ENCODE results near the gene STATH. TPM values are rescaled to one million over a fixed set of nuclear protein-coding genes. Genes with fewer than 3 reads are reported as not detected.
"Not testable (repeated sequence)": the region's sequence is repeated elsewhere in the genome, so short reads cannot be mapped to it uniquely, and the experiment has no call there.

STATH gene
- total RNA-seq, 1 donor from 2014 or later = not detected

- Histone ChIP-seq H3K9ac (ENCODE audit: low read length) (no peak overlapping the region), H3K27ac (ENCODE audit: low read depth, low read length) (no peak overlapping the region), H3K79me2 (ENCODE audit: insufficient read depth, low read length) (no peaks in the 10 kb centered on the region), H3K9me3 (ENCODE audit: insufficient read depth, low read depth, low read length) (peaks cover 3% of the 10 kb centered on the region), H3K4me1 (ENCODE audit: insufficient read depth, low read length) (no peaks in the 10 kb centered on the region), H3K4me3 (ENCODE audit: insufficient read depth, low read depth, low read length) (no peak overlapping the region), H3K36me3 (ENCODE audit: insufficient read depth, low read length) (no peaks in the 10 kb centered on the region), H3K27me3 (ENCODE audit: insufficient read depth, low read length) (no peaks in the 10 kb centered on the region), H3K4me2 (ENCODE audit: low read length) (no peak overlapping the region), H2AFZ (ENCODE audit: low read depth, low read length) (no peak overlapping the region), H4K20me1 (ENCODE audit: insufficient read depth, low read length) (no peaks in the 10 kb centered on the region)
- TF ChIP-seq EZH2 (IDR thresholded peaks at IDR 0.05; ENCODE audit: insufficient read depth, low read length) (no peak), CTCF (IDR thresholded peaks at IDR 0.05; ENCODE audit: insufficient read depth, low read depth, low read length) (no peak)
- H3K27me3 Mint-ChIP-seq (ENCODE audit: low read depth, unreplicated experiment) = no peaks in the 10 kb centered on the region
- FAIRE-seq = no peak
- no peak overlapping the region for H3K4me3 Mint-ChIP-seq (ENCODE audit: unreplicated experiment)
- no peaks in the 10 kb centered on the region for H3K36me3 Mint-ChIP-seq (ENCODE audit: low read depth, unreplicated experiment)
- H3K4me1 Mint-ChIP-seq (ENCODE audit: low read depth, unreplicated experiment) = no peaks in the 10 kb centered on the region
- no peak overlapping the region for H3K27ac Mint-ChIP-seq (ENCODE audit: unreplicated experiment)
- H3K9me3 Mint-ChIP-seq (ENCODE audit: unreplicated experiment) = peaks cover 4% of the 10 kb centered on the region
- DNase-seq (ENCODE audit: low read depth) = no peak
These were observed 46.0 kb downstream of the STATH start for GRCh38 chr4:70041652-70042286.

- H3K27ac ChIP-seq (ENCODE audit: low read depth, low read length); H3K27ac Mint-ChIP-seq (ENCODE audit: unreplicated experiment); H3K4me3 Mint-ChIP-seq (ENCODE audit: unreplicated experiment); DNase-seq (ENCODE audit: low read depth); H3K9ac ChIP-seq (ENCODE audit: low read length); H3K4me3 ChIP-seq (ENCODE audit: insufficient read depth, low read depth, low read length); H3K27me3 Mint-ChIP-seq (ENCODE audit: low read depth, unreplicated experiment); H3K9me3 ChIP-seq (ENCODE audit: insufficient read depth, low read depth, low read length); H3K36me3 ChIP-seq (ENCODE audit: insufficient read depth, low read length); H3K27me3 ChIP-seq (ENCODE audit: insufficient read depth, low read length); H3K9me3 Mint-ChIP-seq (ENCODE audit: unreplicated experiment); H3K4me1 ChIP-seq (ENCODE audit: insufficient read depth, low read length); FAIRE-seq; H3K79me2 ChIP-seq (ENCODE audit: insufficient read depth, low read length); H3K4me1 Mint-ChIP-seq (ENCODE audit: low read depth, unreplicated experiment); H3K4me2 ChIP-seq (ENCODE audit: low read length); H3K36me3 Mint-ChIP-seq (ENCODE audit: low read depth, unreplicated experiment); H4K20me1 ChIP-seq (ENCODE audit: insufficient read depth, low read length); H2AFZ ChIP-seq (ENCODE audit: low read depth, low read length): not testable (repeated sequence)
These were observed 54.4 kb downstream of the STATH start, which contains the start of gene HTN1 for GRCh38 chr4:70050138-70050537. Gene HTN1 (plus strand): TSS chr4:70050438. CDS start chr4:70053077, 2,639 bp downstream.

Other genes starting within 250 kb of the STATH start
- 0.11 and 0.24 TPM in 2 replicates for gene SULT1B1, start 235.3 kb upstream of the STATH start, total RNA-seq
- 0.34 TPM in 1 of 2 replicates, not detected in the other for gene SULT1E1, start 135.8 kb upstream of the STATH start, total RNA-seq
- gene CSN1S1, start 64.9 kb upstream of the STATH start, total RNA-seq = not detected in 2 replicates
- not detected in 2 replicates for gene CSN2, start 30.2 kb upstream of the STATH start, total RNA-seq
- gene HTN3, start 32.5 kb downstream of the STATH start, total RNA-seq = not detected in 2 replicates
- not detected in 2 replicates for gene HTN1, start 54.5 kb downstream of the STATH start, total RNA-seq
- not detected in 2 replicates for gene PRR27, start 158.3 kb downstream of the STATH start, total RNA-seq
- not detected in 2 replicates for gene ODAM, start 199.8 kb downstream of the STATH start, total RNA-seq
- not detected in 2 replicates for gene FDCSP, start 230.2 kb downstream of the STATH start, total RNA-seq
- not detected in 2 replicates for gene CSN3, start 246.6 kb downstream of the STATH start, total RNA-seq

All from astrocyte (in vitro differentiated cells and primary cell).